Neural progenitor cell (in vitro differentiated cells): ENCODE measurements around the gene APBB2. TPM values are rescaled to one million over a fixed set of nuclear protein-coding genes. Genes with fewer than 3 reads are reported as not detected.

Source experiments
- DNase-seq: peaks from one replicate; pipeline ENCODE4 v3.0.0-alpha.2; 2016; ENCODE audit warnings: low spot score
- H2AFZ ChIP-seq: fragments of 200-600 bp; sonication (generic); replicated peaks from 2 replicates; pipeline ENCODE4 v1.6.1; 2016; ENCODE audit warnings: antibody characterized with exemption
- H3F3A ChIP-seq: fragments of 200-600 bp; sonication (generic); 2 replicates; pipeline ENCODE4 v1.6.1; 2016; ENCODE audit warnings: antibody characterized with exemption, low read depth
- H3K27ac ChIP-seq: fragments of 200-600 bp; sonication (generic); 2 replicates; pipeline ENCODE4 v1.5.1; 2016; ENCODE audit warnings: mild to moderate bottlenecking
- H3K27me3 ChIP-seq: fragments of 200-600 bp; sonication (generic); 2 replicates; pipeline ENCODE4 v1.6.1; 2016; ENCODE audit warnings: mild to moderate bottlenecking, moderate library complexity
- H3K36me3 ChIP-seq: fragments of 200-600 bp; sonication (generic); 2 replicates; pipeline ENCODE4 v1.5.1; 2016
- H3K4me1 ChIP-seq: fragments of 200-600 bp; sonication (generic); 2 replicates; pipeline ENCODE4 v1.6.1; 2016; ENCODE audit warnings: mixed run types
- H3K4me2 ChIP-seq: fragments of 200-600 bp; sonication (generic); 2 replicates; pipeline ENCODE4 v1.6.1; 2016
- H3K4me3 ChIP-seq: fragments of 200-600 bp; sonication (generic); 2 replicates; pipeline ENCODE4 v1.5.1; 2016
- H3K79me2 ChIP-seq: fragments of 200-600 bp; sonication (generic); 2 replicates; pipeline ENCODE4 v1.6.1; 2016; ENCODE audit warnings: low read depth
- H3K9ac ChIP-seq: fragments of 200-600 bp; sonication (generic); 2 replicates; pipeline ENCODE4 v1.6.1; 2016
- H3K9me3 ChIP-seq: fragments of 200-600 bp; sonication (generic); 2 replicates; pipeline ENCODE4 v1.5.1; 2016; ENCODE audit warnings: low read depth
- H4K20me1 ChIP-seq: fragments of 200-600 bp; sonication (generic); 2 replicates; pipeline ENCODE4 v1.6.1; 2016; ENCODE audit warnings: low read depth
- H3K27ac Mint-ChIP-seq: 3 replicates; pipeline ENCODE4 v1.8.0; 2021; ENCODE audit warnings: mixed read lengths
- H3K27me3 Mint-ChIP-seq: 2 replicates; pipeline ENCODE4 v1.8.0; 2022; ENCODE audit warnings: low read depth, mild to moderate bottlenecking, inconsistent platforms, moderate library complexity, mixed read lengths; ENCODE audit not compliant: insufficient read depth
- H3K36me3 Mint-ChIP-seq: 3 replicates; pipeline ENCODE4 v1.8.0; 2021; ENCODE audit warnings: mixed read lengths
- H3K4me1 Mint-ChIP-seq: 3 replicates; pipeline ENCODE4 v1.8.0; 2021; ENCODE audit warnings: mixed read lengths
- H3K4me3 Mint-ChIP-seq: 3 replicates; pipeline ENCODE4 v1.8.0; 2021; ENCODE audit warnings: mild to moderate bottlenecking, moderate library complexity, mixed read lengths
- H3K9me3 Mint-ChIP-seq: 3 replicates; pipeline ENCODE4 v1.8.0; 2020; ENCODE audit warnings: mixed read lengths
- EZH2 ChIP-seq: fragments of 200-600 bp; sonication (generic); IDR thresholded peaks from 2 replicates; pipeline ENCODE4 v1.6.1; 2017; ENCODE audit warnings: antibody characterized with exemption, mild to moderate bottlenecking, moderate library complexity
- EZH2phosphoT487 ChIP-seq: fragments of 200-600 bp; sonication (generic); IDR thresholded peaks from 2 replicates; pipeline ENCODE4 v1.6.1; 2017; ENCODE audit warnings: antibody characterized with exemption
- total RNA-seq: library from RNA; depleted of rRNA; stranded (reverse); fragments of >200 nt; gene quantifications from 2 replicates; pipeline ENCODE4 v1.2.3, GENCODE V29; 2015; ENCODE audit warnings: low replicate concordance
- TF ChIP-seq, protein P1 (sequence below): fragments of 200-600 bp; sonication (generic); IDR thresholded peaks from 2 replicates; pipeline ENCODE4 v1.5.1; 2017; ENCODE audit warnings: antibody characterized with exemption, mild to moderate bottlenecking

The APBB2 gene
- total RNA-seq, 1 donor from 2014 or later = 83.2 TPM

- TF ChIP-seq, protein P1, sequence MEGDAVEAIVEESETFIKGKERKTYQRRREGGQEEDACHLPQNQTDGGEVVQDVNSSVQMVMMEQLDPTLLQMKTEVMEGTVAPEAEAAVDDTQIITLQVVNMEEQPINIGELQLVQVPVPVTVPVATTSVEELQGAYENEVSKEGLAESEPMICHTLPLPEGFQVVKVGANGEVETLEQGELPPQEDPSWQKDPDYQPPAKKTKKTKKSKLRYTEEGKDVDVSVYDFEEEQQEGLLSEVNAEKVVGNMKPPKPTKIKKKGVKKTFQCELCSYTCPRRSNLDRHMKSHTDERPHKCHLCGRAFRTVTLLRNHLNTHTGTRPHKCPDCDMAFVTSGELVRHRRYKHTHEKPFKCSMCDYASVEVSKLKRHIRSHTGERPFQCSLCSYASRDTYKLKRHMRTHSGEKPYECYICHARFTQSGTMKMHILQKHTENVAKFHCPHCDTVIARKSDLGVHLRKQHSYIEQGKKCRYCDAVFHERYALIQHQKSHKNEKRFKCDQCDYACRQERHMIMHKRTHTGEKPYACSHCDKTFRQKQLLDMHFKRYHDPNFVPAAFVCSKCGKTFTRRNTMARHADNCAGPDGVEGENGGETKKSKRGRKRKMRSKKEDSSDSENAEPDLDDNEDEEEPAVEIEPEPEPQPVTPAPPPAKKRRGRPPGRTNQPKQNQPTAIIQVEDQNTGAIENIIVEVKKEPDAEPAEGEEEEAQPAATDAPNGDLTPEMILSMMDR = no peak
- TF ChIP-seq EZH2phosphoT487 (no peak), EZH2 (no peak)
- H3K9me3 ChIP-seq = no peaks in the 10 kb centered on the region
- no peaks in the 10 kb centered on the region for H3K9me3 Mint-ChIP-seq
- peaks cover 19% of the 10 kb centered on the region for H3K4me1 ChIP-seq
- H3F3A ChIP-seq = peaks cover 13% of the 10 kb centered on the region
- no peak overlapping the region for H3K4me3 Mint-ChIP-seq
- no peaks in the 10 kb centered on the region for H3K36me3 Mint-ChIP-seq
- DNase-seq = no peak
- H3K27ac Mint-ChIP-seq = no peak overlapping the region
- H3K4me2 ChIP-seq = no peak overlapping the region
- H3K4me3 ChIP-seq = no peak overlapping the region
- H3K36me3 ChIP-seq = no peaks in the 10 kb centered on the region
- H3K27me3 Mint-ChIP-seq = peaks cover 2% of the 10 kb centered on the region
- H4K20me1 ChIP-seq = peaks cover 3% of the 10 kb centered on the region
- H3K79me2 ChIP-seq = no peaks in the 10 kb centered on the region
- H3K27me3 ChIP-seq = no peaks in the 10 kb centered on the region
- H3K4me1 Mint-ChIP-seq = peaks cover 23% of the 10 kb centered on the region
- H3K9ac ChIP-seq = no peak overlapping the region
- no peak overlapping the region for H2AFZ ChIP-seq
- no peak overlapping the region for H3K27ac ChIP-seq
These were observed 277.1 kb downstream of the APBB2 start for GRCh38 chr4:40937140-40937725.

GRCh38 chr4:40934676-40935075 lies 279.7 kb downstream of the APBB2 start:
- Histone ChIP-seq H4K20me1 (peaks cover 3% of the 10 kb centered on the region), H3K4me1 (peaks cover 20% of the 10 kb centered on the region), H3K4me3 (peak overlapping the region; percentile 16), H3K27me3 (no peaks in the 10 kb centered on the region), H3K27ac (no peak overlapping the region), H3K79me2 (no peaks in the 10 kb centered on the region), H3K9me3 (no peaks in the 10 kb centered on the region), H3K4me2 (peak overlapping the region; percentile 76), H3K36me3 (no peaks in the 10 kb centered on the region), H2AFZ (no peak overlapping the region), H3K9ac (no peak overlapping the region), H3F3A (peaks cover 16% of the 10 kb centered on the region)
- no peaks in the 10 kb centered on the region for H3K36me3 Mint-ChIP-seq
- peak; percentile 77 for DNase-seq
- H3K9me3 Mint-ChIP-seq = no peaks in the 10 kb centered on the region
- no peak overlapping the region for H3K27ac Mint-ChIP-seq
- peaks cover 2% of the 10 kb centered on the region for H3K27me3 Mint-ChIP-seq
- no peak overlapping the region for H3K4me3 Mint-ChIP-seq
- H3K4me1 Mint-ChIP-seq = peaks cover 26% of the 10 kb centered on the region
- TF ChIP-seq EZH2phosphoT487 (no peak), EZH2 (no peak)
- TF ChIP-seq, protein P1 = no peak

DNA sequence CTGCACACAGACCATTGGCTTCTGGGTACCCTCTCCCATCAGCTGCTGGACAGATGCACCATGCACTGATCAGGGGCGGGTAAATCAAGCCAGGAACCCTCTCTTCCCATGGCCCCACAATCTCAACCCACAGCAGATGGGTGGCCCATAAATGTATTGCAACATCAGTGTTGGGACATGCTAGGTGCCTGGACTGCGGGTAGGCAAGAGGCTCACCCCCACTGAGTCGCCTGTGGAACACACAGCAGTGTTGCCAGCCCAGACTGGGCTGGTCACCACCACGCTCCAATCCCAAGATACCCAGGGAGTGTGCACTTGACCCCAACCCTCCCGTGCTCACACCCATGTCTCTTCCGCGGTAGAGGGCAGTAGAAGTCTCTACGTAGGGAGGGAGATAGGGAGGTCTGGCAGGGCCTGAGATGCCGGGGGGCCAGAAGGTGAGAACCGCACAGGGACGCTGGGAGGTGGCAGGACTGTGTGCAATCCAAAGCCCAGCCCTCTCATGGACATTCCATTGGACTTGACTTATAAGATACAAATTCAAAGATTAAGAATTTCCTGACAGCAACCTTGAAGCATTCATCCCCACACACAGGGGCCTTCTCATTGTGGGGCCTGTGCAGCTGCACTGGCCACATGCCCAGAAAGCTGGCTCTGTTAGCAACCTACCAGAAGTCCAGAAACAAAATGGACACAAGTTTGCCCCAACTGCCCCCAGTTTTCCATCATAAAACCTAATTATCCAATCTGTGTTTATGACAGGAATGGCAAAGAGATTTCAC lies 280.9 kb downstream of the APBB2 start:
- TF ChIP-seq, protein P1 = no peak
- TF ChIP-seq EZH2phosphoT487 = no peak
- no peak for TF ChIP-seq EZH2
- no peaks in the 10 kb centered on the region for H3K9me3 ChIP-seq
- H3K27ac Mint-ChIP-seq = no peak overlapping the region
- H2AFZ ChIP-seq = no peak overlapping the region
- H3K4me1 Mint-ChIP-seq = peaks cover 26% of the 10 kb centered on the region
- H3F3A ChIP-seq = peaks cover 16% of the 10 kb centered on the region
- peaks cover 20% of the 10 kb centered on the region for H3K4me1 ChIP-seq
- peaks cover 3% of the 10 kb centered on the region for H4K20me1 ChIP-seq
- no peak overlapping the region for H3K4me3 ChIP-seq
- no peaks in the 10 kb centered on the region for H3K36me3 ChIP-seq
- H3K36me3 Mint-ChIP-seq = no peaks in the 10 kb centered on the region
- no peaks in the 10 kb centered on the region for H3K79me2 ChIP-seq
- H3K4me3 Mint-ChIP-seq = no peak overlapping the region
- no peaks in the 10 kb centered on the region for H3K27me3 ChIP-seq
- peaks cover 2% of the 10 kb centered on the region for H3K27me3 Mint-ChIP-seq
- no peak overlapping the region for H3K4me2 ChIP-seq
- DNase-seq = no peak
- no peaks in the 10 kb centered on the region for H3K9me3 Mint-ChIP-seq
- no peak overlapping the region for H3K27ac ChIP-seq
- H3K9ac ChIP-seq = no peak overlapping the region
